ENCODE data around the gene TMEM207.

- TF ChIP-seq CTCF (IDR thresholded peaks at IDR 0.05) (no peak), POLR2A (IDR thresholded peaks at IDR 0.05) (no peak), POLR2AphosphoS5 (IDR thresholded peaks at IDR 0.05) (no peak), EP300 (IDR thresholded peaks at IDR 0.05; ENCODE audit: low read depth) (no peak)
Measured at GRCh38 chr3:190429681-190430080, 20.0 kb downstream of the TMEM207 start.
